GM08714 (cell line): ENCODE measurements around the gene CLCN4.

Source experiments
- H3K4me3 ChIP-seq: fragments of 200-500 bp; sonication (Bioruptor generic); 2 replicates; pipeline ENCODE4 v1.5.1; 2014; ENCODE audit warnings: mild to moderate bottlenecking, low read length, inconsistent platforms
- ZNF274 ChIP-seq: IDR thresholded peaks from 2 replicates; pipeline ENCODE4 v1.6.1; 2012; ENCODE audit warnings: mild to moderate bottlenecking, low read depth, low read length

The CLCN4 gene

GRCh38 chrX:10142041-10142599, 14.7 kb upstream of the CLCN4 start:
- no peak overlapping the region for H3K4me3 ChIP-seq
- TF ChIP-seq ZNF274, result no peak

- no peak for TF ChIP-seq ZNF274
- H3K4me3 ChIP-seq, result no peak overlapping the region
Measured at GRCh38 chrX:10143071-10143983, 13.4 kb upstream of the CLCN4 start.

- TF ChIP-seq ZNF274, result no peak
Measured at GRCh38 chrX:10146346-10146745, 10.4 kb upstream of the CLCN4 start.

GRCh38 chrX:10152086-10152485, 4.7 kb upstream of the CLCN4 start:
- TF ChIP-seq ZNF274, result no peak
- no peak overlapping the region for H3K4me3 ChIP-seq

More at GRCh38 chrX:10146346-10146745, 10.4 kb upstream of the CLCN4 start:
- H3K4me3 ChIP-seq, result no peak overlapping the region

- TF ChIP-seq ZNF274, result no peak
- no peak overlapping the region for H3K4me3 ChIP-seq
Measured at GRCh38 chrX:10155137-10155536, 1.6 kb upstream of the CLCN4 start.

- H3K4me3 ChIP-seq, result peak overlapping the region; percentile 48
- no peak for TF ChIP-seq ZNF274
Measured at GRCh38 chrX:10157032-10157341, 212 bp downstream of the CLCN4 start.

GRCh38 chrX:10157543-10157942, 768 bp downstream of the CLCN4 start:
- no peak for TF ChIP-seq ZNF274
- peak overlapping the region; percentile 48; the same call in 1 of the 2 replicates for H3K4me3 ChIP-seq

GRCh38 chrX:10158279-10159144, 1.7 kb downstream of the CLCN4 start:
- H3K4me3 ChIP-seq, result peak overlapping the region; percentile 37; the same call in 1 of the 2 replicates
- TF ChIP-seq ZNF274, result no peak

GRCh38 chrX:10159145-10159468, 2.3 kb downstream of the CLCN4 start:
- TF ChIP-seq ZNF274, result no peak
- no peak overlapping the region for H3K4me3 ChIP-seq

- H3K4me3 ChIP-seq, result no peak overlapping the region
- TF ChIP-seq ZNF274, result no peak
Measured at GRCh38 chrX:10160211-10160610, 3.4 kb downstream of the CLCN4 start.

- TF ChIP-seq ZNF274, result no peak
Measured at GRCh38 chrX:10163031-10163430, 6.3 kb downstream of the CLCN4 start.

GRCh38 chrX:10164879-10165278, 8.1 kb downstream of the CLCN4 start:
- H3K4me3 ChIP-seq, result no peak overlapping the region
- no peak for TF ChIP-seq ZNF274

More at GRCh38 chrX:10163031-10163430, 6.3 kb downstream of the CLCN4 start:
- H3K4me3 ChIP-seq, result no peak overlapping the region

GRCh38 chrX:10165580-10166247, 8.9 kb downstream of the CLCN4 start:
- no peak for TF ChIP-seq ZNF274
- no peak overlapping the region for H3K4me3 ChIP-seq

GRCh38 chrX:10166248-10166716, 9.5 kb downstream of the CLCN4 start:
- no peak overlapping the region for H3K4me3 ChIP-seq
- TF ChIP-seq ZNF274, result no peak
